DND-41 (cell line): ENCODE results near the gene ZNF829.

ENCODE experiments used
- CTCF ChIP-seq: IDR thresholded peaks from 2 replicates; pipeline ENCODE4 v1.5.1; 2012; ENCODE audit warnings: borderline replicate concordance, low read length, moderate library complexity, mild to moderate bottlenecking; ENCODE audit not compliant: poor library complexity, severe bottlenecking; ENCODE audit errors: extremely low read depth
- EZH2 ChIP-seq: IDR thresholded peaks from 3 replicates; pipeline ENCODE4 v1.6.1; 2012; ENCODE audit warnings: borderline replicate concordance, low read depth, mild to moderate bottlenecking, moderate library complexity, low read length, inconsistent platforms; ENCODE audit not compliant: severe bottlenecking

DNA sequence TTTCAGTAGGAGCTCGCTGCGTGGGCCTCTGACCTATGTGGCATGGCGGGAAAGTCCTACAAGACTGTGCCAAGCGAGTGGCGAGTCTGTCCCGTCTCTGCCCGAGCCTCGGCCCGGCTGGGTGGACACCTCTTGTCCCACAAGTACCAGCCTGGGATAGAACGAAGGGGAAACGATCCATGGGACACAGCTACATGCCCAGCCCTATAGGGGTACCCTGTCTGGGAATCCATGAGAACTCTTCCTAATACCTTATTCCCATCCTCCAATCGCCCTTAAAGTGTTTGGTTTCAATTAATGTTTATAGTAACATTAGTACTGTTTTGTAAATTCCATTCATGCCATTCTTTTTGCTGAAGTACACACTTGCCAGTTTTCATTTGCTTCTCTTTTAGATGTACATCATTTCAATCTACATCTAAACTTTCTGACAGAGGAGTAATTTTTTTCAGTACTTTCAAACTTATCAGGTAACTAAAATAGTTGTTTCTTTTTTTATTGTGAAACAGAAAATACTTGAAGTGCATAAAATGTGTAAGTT, 77.2 kb downstream of the ZNF829 start:
- TF ChIP-seq CTCF (no peak), EZH2 (no peak)
